GM12891 (cell line): ENCODE results near the gene PTPRD.

Source experiments
- PAX5 ChIP-seq: IDR thresholded peaks from 2 replicates; pipeline ENCODE4 v1.6.1; 2011; ENCODE audit warnings: low read length, moderate library complexity, mild to moderate bottlenecking; ENCODE audit not compliant: insufficient read depth, severe bottlenecking
- POLR2A ChIP-seq: IDR thresholded peaks from 2 replicates; pipeline ENCODE4 v1.6.1; 2011; ENCODE audit warnings: low read depth, low read length, control low read depth
- POLR2AphosphoS5 ChIP-seq: IDR thresholded peaks from 2 replicates; pipeline ENCODE4 v1.6.1; 2011; ENCODE audit warnings: low read depth, low read length, control low read depth
- POU2F2 ChIP-seq: IDR thresholded peaks from 2 replicates; pipeline ENCODE4 v1.6.1; 2011; ENCODE audit warnings: low read depth, mild to moderate bottlenecking, control low read depth, low read length, moderate library complexity
- SPI1 ChIP-seq: IDR thresholded peaks from 2 replicates; pipeline ENCODE4 v1.6.1; 2011; ENCODE audit warnings: low read depth, low read length, control low read depth
- TAF1 ChIP-seq: IDR thresholded peaks from 2 replicates; pipeline ENCODE4 v1.6.1; 2011; ENCODE audit warnings: low read depth, low read length, control low read depth

- TF ChIP-seq POLR2A (no peak), TAF1 (no peak), POLR2AphosphoS5 (no peak), POU2F2 (no peak), SPI1 (no peak), PAX5 (no peak)
These were observed 1143.5 kb downstream of the PTPRD start for GRCh38 chr9:9469271-9469670.
